ENCODE data around the gene EEIG2. TPM values are rescaled to one million over a fixed set of nuclear protein-coding genes. Genes with fewer than 3 reads are reported as not detected.

The EEIG2 gene
- total and polyA plus RNA-seq, 2 experiments from 2014 or later = 5.4 to 12.2 TPM

DNA sequence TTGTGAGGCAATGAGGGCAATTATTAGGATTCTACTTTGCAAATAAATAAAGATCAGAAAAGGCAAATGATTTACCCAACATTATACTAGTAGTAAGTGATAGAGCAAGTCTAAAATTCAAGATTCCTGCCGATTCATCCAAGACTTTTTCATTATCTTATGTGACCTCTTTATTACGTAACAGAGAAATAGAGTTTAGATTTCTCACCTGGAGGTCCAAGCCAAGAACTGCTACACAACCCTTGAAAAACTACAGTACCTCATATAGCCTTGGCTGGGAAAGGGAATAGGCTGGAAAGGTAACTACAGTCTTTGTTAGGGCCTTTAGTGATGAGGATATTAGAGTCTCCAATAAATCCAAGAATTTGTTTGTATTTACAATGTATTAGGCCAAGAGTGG lies 13.3 kb downstream of the EEIG2 start:
- TF ChIP-seq, protein P1, sequence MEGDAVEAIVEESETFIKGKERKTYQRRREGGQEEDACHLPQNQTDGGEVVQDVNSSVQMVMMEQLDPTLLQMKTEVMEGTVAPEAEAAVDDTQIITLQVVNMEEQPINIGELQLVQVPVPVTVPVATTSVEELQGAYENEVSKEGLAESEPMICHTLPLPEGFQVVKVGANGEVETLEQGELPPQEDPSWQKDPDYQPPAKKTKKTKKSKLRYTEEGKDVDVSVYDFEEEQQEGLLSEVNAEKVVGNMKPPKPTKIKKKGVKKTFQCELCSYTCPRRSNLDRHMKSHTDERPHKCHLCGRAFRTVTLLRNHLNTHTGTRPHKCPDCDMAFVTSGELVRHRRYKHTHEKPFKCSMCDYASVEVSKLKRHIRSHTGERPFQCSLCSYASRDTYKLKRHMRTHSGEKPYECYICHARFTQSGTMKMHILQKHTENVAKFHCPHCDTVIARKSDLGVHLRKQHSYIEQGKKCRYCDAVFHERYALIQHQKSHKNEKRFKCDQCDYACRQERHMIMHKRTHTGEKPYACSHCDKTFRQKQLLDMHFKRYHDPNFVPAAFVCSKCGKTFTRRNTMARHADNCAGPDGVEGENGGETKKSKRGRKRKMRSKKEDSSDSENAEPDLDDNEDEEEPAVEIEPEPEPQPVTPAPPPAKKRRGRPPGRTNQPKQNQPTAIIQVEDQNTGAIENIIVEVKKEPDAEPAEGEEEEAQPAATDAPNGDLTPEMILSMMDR (IDR thresholded peaks at IDR 0.05; ENCODE audit: low read depth, low read length) = no peak
- Histone ChIP-seq H3K27me3 (no peaks in the 10 kb centered on the region), H3K36me3 (no peaks in the 10 kb centered on the region), H3K27ac (no peak overlapping the region), H3K9me3 (ENCODE audit: low read depth) (no peaks in the 10 kb centered on the region), H3K4me3 (no peak overlapping the region), H3K4me1 (ENCODE audit: low read depth) (peaks cover 7% of the 10 kb centered on the region)
- DNase-seq (ENCODE audit: low read depth in 1 of 2, low spot score in 1 of 2) = no peak

DNA sequence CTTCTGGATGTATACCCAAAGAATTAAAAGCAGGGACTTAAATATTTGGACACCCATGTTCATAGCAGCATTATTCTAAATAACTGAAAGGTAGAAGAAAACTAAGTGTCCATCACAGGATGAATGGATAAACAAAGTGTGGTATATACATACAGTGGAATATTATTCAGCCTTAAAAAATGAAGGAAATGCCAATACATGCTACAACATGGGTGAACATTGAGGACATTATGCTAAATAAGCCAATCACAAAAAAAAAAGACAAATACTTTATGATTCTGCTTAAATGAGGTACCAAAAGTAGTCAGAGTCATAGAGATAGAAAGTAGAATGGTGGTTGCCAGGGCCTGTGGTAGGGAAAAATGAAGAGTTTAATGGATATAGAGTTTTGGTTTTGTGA lies 14.1 kb downstream of the EEIG2 start:
- Histone ChIP-seq H3K27me3 (no peaks in the 10 kb centered on the region), H3K27ac (no peak overlapping the region), H3K36me3 (no peaks in the 10 kb centered on the region), H3K4me3 (no peak overlapping the region), H3K9me3 (ENCODE audit: low read depth) (no peaks in the 10 kb centered on the region), H3K4me1 (ENCODE audit: low read depth) (peaks cover 7% of the 10 kb centered on the region)
- TF ChIP-seq, protein P1 (IDR thresholded peaks at IDR 0.05; ENCODE audit: low read depth, low read length) = no peak
- no peak for DNase-seq (ENCODE audit: low read depth in 1 of 2, low spot score in 1 of 2)

DNA sequence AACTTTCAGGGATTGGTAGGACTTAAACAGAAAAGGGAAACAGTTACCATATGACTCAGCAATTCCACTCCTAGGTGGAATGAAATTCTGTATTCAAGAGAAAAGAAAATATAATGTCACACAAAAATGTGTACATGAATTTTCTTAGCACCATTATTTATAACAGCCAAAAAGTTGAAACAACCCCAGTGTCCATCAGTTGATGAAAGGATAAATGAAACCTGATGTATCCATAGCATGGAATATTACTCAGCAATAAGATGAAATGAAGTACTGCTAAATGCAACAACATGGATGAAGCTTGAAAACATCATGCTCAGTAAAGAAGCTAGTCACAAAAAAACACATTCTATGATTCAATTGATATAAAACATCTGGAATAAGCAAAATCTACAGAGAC lies 15.5 kb downstream of the EEIG2 start:
- TF ChIP-seq, protein P1 (IDR thresholded peaks at IDR 0.05; ENCODE audit: low read depth, low read length) = no peak
- Histone ChIP-seq H3K9me3 (ENCODE audit: low read depth) (no peaks in the 10 kb centered on the region), H3K27ac (no peak overlapping the region), H3K36me3 (no peaks in the 10 kb centered on the region), H3K4me3 (no peak overlapping the region), H3K27me3 (no peaks in the 10 kb centered on the region), H3K4me1 (ENCODE audit: low read depth) (peaks cover 7% of the 10 kb centered on the region)
- no peak for DNase-seq (ENCODE audit: low read depth in 1 of 2, low spot score in 1 of 2)

DNA sequence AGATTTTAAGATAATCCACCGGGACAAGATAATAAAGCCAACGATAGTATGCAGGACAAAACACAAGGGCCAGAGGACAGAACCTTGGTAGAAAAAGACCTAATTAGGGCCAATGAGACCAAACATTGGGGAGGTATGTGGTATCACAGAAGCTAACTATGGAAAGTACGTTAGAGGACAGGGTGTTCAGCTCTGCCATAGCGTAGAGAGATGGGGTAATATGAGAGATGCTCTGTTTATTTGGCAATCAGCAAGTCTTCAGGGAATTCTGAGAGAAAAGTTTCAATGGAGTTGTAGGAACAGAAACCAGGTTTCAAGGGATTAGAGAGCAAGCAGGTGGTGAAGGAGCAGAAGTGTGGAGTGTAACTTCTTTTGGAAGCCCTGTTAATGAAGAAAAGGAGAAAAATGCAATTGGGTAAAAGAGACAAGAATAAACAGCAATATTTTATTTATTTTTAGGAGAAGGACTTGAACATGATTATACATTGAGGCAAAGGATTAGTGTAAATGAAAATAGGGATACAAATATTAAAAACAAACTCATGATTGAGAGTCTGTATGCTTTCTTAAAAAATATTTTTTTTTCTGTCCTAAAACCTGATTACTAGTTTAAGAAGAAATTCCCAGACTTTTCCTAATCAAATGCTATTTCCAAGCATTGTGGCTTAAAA lies 24.0 kb downstream of the EEIG2 start:
- H3K4me3 ChIP-seq = no peak overlapping the region
- H3K27ac ChIP-seq = no peak overlapping the region
- H3K4me1 ChIP-seq (ENCODE audit: low read depth) = no peaks in the 10 kb centered on the region
- no peaks in the 10 kb centered on the region for H3K27me3 ChIP-seq
- peak in 1 of 2 donors; percentile 69 for DNase-seq (ENCODE audit: low read depth in 1 of 2, low spot score in 1 of 2)
- TF ChIP-seq, protein P1 (IDR thresholded peaks at IDR 0.05; ENCODE audit: low read depth, low read length) = no peak
- no peaks in the 10 kb centered on the region for H3K36me3 ChIP-seq
- H3K9me3 ChIP-seq (ENCODE audit: low read depth) = no peaks in the 10 kb centered on the region

DNA sequence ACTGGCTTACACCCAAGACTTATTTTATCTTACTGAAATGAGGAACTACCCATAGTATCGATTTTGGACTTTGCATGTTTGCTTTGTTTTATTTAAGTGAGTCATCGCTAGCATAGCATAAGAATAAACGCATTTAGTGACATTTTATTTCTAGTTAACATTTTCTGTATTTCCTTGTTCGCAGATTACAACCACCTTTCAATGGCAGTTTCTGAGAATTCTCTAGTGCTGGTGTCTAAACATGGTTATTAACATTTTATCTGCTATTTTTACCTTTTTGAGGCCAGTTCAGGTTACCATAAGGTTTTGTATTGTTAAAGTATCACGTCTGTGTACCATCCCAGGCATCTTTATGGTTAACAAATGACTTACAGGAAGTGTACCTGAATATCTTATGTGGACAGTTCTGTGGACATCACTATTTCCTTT lies 24.5 kb downstream of the EEIG2 start:
- DNase-seq (ENCODE audit: low read depth in 1 of 2, low spot score in 1 of 2) = no peak
- Histone ChIP-seq H3K4me1 (ENCODE audit: low read depth) (peaks cover 3% of the 10 kb centered on the region), H3K27ac (no peak overlapping the region), H3K36me3 (no peaks in the 10 kb centered on the region), H3K4me3 (no peak overlapping the region), H3K27me3 (no peaks in the 10 kb centered on the region), H3K9me3 (ENCODE audit: low read depth) (no peaks in the 10 kb centered on the region)
- TF ChIP-seq, protein P1 (IDR thresholded peaks at IDR 0.05; ENCODE audit: low read depth, low read length) = no peak

All from cardiac muscle cell (in vitro differentiated cells and primary cell).